ENCODE data around the gene SH3BGRL3.
A peak's percentile ranks its signal among the peaks of the same experiment; 100 is the strongest.

Gene SH3BGRL3

DNA sequence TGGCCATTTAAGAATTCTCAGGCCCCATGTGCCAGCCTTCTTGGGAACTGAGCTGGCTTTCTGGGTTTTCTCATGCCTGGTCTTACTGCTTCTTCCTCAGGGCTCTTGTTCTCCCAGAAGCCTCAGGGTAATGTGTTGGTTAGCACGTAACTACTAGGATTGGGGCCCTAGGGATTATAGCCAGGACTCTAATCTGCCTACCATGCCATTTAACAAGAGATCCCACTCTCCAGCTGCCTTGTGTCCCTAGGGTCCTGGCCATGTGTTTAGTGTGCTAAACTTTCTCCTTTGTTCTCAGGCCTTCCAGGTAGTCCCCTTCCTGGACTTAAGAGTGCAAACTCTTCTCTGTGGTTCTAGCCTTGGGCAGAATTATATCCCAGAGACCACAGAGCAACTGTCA, 2.2 kb upstream of the SH3BGRL3 start:
- Histone ChIP-seq H3K36me3 (ENCODE audit: insufficient read depth, insufficient read length, low read length) (peaks cover 74% of the 10 kb centered on the region), H3K4me1 (ENCODE audit: insufficient read depth, insufficient read length) (peaks cover 34% of the 10 kb centered on the region)

DNA sequence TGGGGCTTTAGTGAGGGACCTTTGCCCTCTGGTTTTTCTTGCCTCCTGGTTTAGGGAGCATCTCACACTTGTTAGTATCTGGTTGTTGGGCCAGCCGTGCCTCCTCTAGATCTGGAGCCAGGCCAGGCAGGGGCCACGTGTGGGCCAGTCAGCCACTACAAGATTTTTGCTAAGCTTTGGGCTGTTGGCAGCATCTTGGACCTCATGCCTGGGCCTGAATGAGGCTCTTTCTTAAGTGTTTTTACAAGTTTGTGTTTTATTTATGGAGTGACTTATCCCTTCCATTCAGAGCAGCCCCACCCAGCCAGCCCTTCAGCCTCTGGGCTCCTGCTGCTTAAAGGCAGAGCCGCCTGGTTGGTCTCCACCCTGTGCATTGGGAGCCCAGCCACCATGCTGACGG, 1.6 kb upstream of the SH3BGRL3 start:
- peaks cover 74% of the 10 kb centered on the region for H3K36me3 ChIP-seq (ENCODE audit: insufficient read depth, insufficient read length, low read length)
- DNase-seq (ENCODE audit: low read depth, low spot score): no peak

More for the DNA sequence above, 2.2 kb upstream of the SH3BGRL3 start:
- TF ChIP-seq ZNF274 (IDR thresholded peaks at IDR 0.05; ENCODE audit: low read depth, low read length) (no peak), YY1 (IDR thresholded peaks at IDR 0.05; ENCODE audit: insufficient read depth, insufficient read length) (no peak), SUZ12 (IDR thresholded peaks at IDR 0.05; ENCODE audit: extremely low read depth, insufficient read depth, insufficient read length) (no peak)
- H3K4me3 ChIP-seq (ENCODE audit: insufficient read length, low read depth): no peak overlapping the region
- no peaks in the 10 kb centered on the region for H3K27me3 ChIP-seq (ENCODE audit: insufficient read depth, insufficient read length)
- no peak overlapping the region for H3K9ac ChIP-seq (ENCODE audit: insufficient read length, low read depth)
- no peak for DNase-seq (ENCODE audit: low read depth, low spot score)
- no peaks in the 10 kb centered on the region for H3K9me3 ChIP-seq (ENCODE audit: insufficient read depth, low read length)

DNA sequence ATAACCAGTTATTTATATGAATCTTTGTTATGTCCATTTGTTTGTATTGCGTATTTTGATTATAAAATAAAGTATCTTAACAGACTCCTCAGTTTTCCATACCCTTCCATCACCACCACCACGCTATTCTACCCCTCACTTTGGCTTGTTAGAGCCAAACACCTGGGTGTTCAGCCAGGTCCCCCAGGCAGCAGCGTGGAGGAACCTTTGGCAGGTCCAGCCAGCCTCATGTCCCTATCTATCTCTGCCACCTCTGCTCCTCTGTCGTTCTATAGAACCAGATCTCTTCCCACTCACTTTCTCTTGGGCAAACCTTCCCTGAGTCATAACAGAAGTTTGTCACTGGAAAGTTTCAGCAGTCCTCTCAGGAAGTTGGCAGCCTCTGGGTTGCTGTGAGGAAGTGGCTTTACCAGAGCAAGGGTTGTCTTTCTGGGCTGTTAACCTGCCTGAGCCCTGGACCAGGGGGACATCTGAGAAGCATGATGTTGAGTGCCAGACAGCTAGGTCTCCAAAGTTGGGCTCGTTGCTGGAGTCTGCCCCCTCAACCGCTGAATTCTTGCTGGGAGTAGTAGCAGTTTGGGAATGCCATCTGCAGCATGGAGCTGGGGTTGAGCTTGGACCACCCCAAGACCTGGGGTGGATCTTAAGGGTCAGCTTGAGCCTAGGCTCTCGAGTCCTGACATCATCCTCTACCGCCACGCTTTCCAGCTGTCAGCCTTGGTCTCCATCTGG, 996 bp upstream of the SH3BGRL3 start:
- Histone ChIP-seq H3K4me3 (ENCODE audit: insufficient read length, low read depth) (peak overlapping the region; percentile 85), H3K9ac (ENCODE audit: insufficient read length, low read depth) (peak overlapping the region; percentile 89), H3K9me3 (ENCODE audit: insufficient read depth, low read length) (no peaks in the 10 kb centered on the region), H3K36me3 (ENCODE audit: insufficient read depth, insufficient read length, low read length) (peaks cover 77% of the 10 kb centered on the region), H3K27me3 (ENCODE audit: insufficient read depth, insufficient read length) (no peaks in the 10 kb centered on the region), H3K4me1 (ENCODE audit: insufficient read depth, insufficient read length) (peaks cover 39% of the 10 kb centered on the region)
- DNase-seq (ENCODE audit: low read depth, low spot score): no peak
- TF ChIP-seq ZNF274 (IDR thresholded peaks at IDR 0.05; ENCODE audit: low read depth, low read length) (no peak), SUZ12 (IDR thresholded peaks at IDR 0.05; ENCODE audit: extremely low read depth, insufficient read depth, insufficient read length) (no peak), YY1 (IDR thresholded peaks at IDR 0.05; ENCODE audit: insufficient read depth, insufficient read length) (no peak)

More for the DNA sequence above, 1.6 kb upstream of the SH3BGRL3 start:
- H3K9me3 ChIP-seq (ENCODE audit: insufficient read depth, low read length): no peaks in the 10 kb centered on the region
- H3K4me1 ChIP-seq (ENCODE audit: insufficient read depth, insufficient read length): peaks cover 39% of the 10 kb centered on the region
- H3K27me3 ChIP-seq (ENCODE audit: insufficient read depth, insufficient read length): no peaks in the 10 kb centered on the region
- TF ChIP-seq ZNF274 (IDR thresholded peaks at IDR 0.05; ENCODE audit: low read depth, low read length): no peak
- TF ChIP-seq SUZ12 (IDR thresholded peaks at IDR 0.05; ENCODE audit: extremely low read depth, insufficient read depth, insufficient read length): no peak
- H3K4me3 ChIP-seq (ENCODE audit: insufficient read length, low read depth): no peak overlapping the region
- H3K9ac ChIP-seq (ENCODE audit: insufficient read length, low read depth): no peak overlapping the region

DNA sequence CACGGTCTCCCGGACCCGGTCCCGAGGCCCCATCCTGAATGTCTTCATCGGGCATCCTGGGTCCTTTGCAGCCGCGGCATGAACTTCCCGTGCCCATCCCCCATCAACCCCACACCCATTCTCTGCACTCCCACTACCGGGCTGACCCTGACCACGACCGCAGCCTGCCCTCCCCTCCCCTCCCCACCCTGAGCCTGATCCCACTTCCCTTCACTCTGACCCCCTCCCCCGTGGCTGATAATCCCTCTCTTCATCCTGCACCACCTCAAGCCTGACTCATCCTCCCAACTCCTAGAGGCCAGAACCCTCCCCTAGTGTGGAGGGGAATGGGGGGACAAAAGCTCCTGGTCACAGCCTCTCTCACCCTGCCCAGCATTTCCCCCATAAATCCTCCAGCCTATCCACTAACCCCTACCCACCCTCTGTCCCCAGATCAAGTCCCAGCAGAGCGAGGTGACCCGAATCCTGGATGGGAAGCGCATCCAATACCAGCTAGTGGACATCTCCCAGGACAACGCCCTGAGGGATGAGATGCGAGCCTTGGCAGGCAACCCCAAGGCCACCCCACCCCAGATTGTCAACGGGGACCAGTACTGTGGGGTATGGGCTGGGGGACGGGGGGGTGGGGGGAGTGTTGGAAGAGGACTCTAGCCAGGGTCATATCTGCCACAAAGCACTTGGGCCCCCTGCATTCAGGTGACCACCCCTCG, 602 bp downstream of the SH3BGRL3 start:
- TF ChIP-seq ZNF274 (IDR thresholded peaks at IDR 0.05; ENCODE audit: low read depth, low read length) (no peak), YY1 (IDR thresholded peaks at IDR 0.05; ENCODE audit: insufficient read depth, insufficient read length) (no peak), SUZ12 (IDR thresholded peaks at IDR 0.05; ENCODE audit: extremely low read depth, insufficient read depth, insufficient read length) (no peak)
- Histone ChIP-seq H3K4me1 (ENCODE audit: insufficient read depth, insufficient read length) (peaks cover 42% of the 10 kb centered on the region), H3K36me3 (ENCODE audit: insufficient read depth, insufficient read length, low read length) (peaks cover 65% of the 10 kb centered on the region), H3K9me3 (ENCODE audit: insufficient read depth, low read length) (no peaks in the 10 kb centered on the region), H3K9ac (ENCODE audit: insufficient read length, low read depth) (peak overlapping the region; percentile 89), H3K27me3 (ENCODE audit: insufficient read depth, insufficient read length) (no peaks in the 10 kb centered on the region), H3K4me3 (ENCODE audit: insufficient read length, low read depth) (peak overlapping the region; percentile 85)
- DNase-seq (ENCODE audit: low read depth, low spot score): no peak

DNA sequence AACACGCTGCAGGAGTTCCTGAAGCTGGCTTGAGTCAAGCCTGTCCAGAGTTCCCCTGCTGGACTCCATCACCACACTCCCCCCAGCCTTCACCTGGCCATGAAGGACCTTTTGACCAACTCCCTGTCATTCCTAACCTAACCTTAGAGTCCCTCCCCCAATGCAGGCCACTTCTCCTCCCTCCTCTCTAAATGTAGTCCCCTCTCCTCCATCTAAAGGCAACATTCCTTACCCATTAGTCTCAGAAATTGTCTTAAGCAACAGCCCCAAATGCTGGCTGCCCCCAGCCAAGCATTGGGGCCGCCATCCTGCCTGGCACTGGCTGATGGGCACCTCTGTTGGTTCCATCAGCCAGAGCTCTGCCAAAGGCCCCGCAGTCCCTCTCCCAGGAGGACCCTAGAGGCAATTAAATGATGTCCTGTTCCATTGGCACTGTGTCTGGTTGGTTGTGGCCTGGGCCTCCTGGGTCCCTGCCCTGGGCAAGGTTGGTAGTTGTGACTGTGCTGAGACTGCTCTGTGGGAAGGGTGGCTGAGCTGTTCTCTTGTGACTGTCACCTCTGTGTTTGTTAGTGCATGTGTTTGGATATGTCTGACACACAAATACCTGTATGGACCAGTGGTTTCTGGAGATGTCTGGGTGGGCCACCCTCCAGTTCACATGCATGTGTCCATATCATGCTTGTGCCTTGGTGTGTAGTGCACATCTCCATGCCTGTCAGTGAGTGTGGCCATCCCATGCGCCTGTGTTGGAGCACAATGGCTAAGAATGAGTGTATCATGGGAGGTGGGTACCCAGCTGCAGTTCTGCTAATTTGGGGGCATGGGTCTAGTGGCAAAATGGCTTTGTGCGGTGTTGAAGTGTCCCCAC, 1.4 kb downstream of the SH3BGRL3 start:
- peaks cover 42% of the 10 kb centered on the region for H3K4me1 ChIP-seq (ENCODE audit: insufficient read depth, insufficient read length)
- H3K9ac ChIP-seq (ENCODE audit: insufficient read length, low read depth): peak overlapping the region; percentile 57
- TF ChIP-seq YY1 (IDR thresholded peaks at IDR 0.05; ENCODE audit: insufficient read depth, insufficient read length): no peak
- TF ChIP-seq SUZ12 (IDR thresholded peaks at IDR 0.05; ENCODE audit: extremely low read depth, insufficient read depth, insufficient read length): no peak
- TF ChIP-seq ZNF274 (IDR thresholded peaks at IDR 0.05; ENCODE audit: low read depth, low read length): no peak
- no peaks in the 10 kb centered on the region for H3K27me3 ChIP-seq (ENCODE audit: insufficient read depth, insufficient read length)
- DNase-seq (ENCODE audit: low read depth, low spot score): no peak
- H3K36me3 ChIP-seq (ENCODE audit: insufficient read depth, insufficient read length, low read length): peaks cover 57% of the 10 kb centered on the region
- H3K9me3 ChIP-seq (ENCODE audit: insufficient read depth, low read length): no peaks in the 10 kb centered on the region
- H3K4me3 ChIP-seq (ENCODE audit: insufficient read length, low read depth): peak overlapping the region; percentile 1

DNA sequence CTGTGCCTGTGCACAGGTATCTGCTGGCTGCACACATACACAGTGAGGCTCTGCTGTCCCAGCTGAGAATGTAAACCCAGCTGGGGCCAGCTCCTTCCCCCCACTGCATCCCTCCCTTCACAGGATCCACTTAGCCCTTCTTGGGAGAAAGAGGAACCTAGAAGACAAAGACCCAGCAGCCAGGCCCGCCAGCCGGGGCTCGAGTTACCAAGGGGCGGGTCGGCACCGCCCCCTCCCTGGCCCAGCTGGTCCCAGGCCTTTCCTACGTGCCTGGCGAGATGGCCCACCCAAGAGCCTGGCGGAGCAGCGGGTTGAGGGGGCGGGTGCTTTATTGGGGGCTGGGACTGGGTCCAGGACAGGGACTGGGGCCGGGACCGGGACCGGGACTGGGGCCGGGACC, 2.1 kb downstream of the SH3BGRL3 start:
- TF ChIP-seq YY1 (IDR thresholded peaks at IDR 0.05; ENCODE audit: insufficient read depth, insufficient read length) (no peak), SUZ12 (IDR thresholded peaks at IDR 0.05; ENCODE audit: extremely low read depth, insufficient read depth, insufficient read length) (no peak), ZNF274 (IDR thresholded peaks at IDR 0.05; ENCODE audit: low read depth, low read length) (no peak)
- Histone ChIP-seq H3K4me1 (ENCODE audit: insufficient read depth, insufficient read length) (peaks cover 39% of the 10 kb centered on the region), H3K36me3 (ENCODE audit: insufficient read depth, insufficient read length, low read length) (peaks cover 50% of the 10 kb centered on the region), H3K4me3 (ENCODE audit: insufficient read length, low read depth) (no peak overlapping the region), H3K9ac (ENCODE audit: insufficient read length, low read depth) (peak overlapping the region; percentile 57), H3K9me3 (ENCODE audit: insufficient read depth, low read length) (no peaks in the 10 kb centered on the region), H3K27me3 (ENCODE audit: insufficient read depth, insufficient read length) (no peaks in the 10 kb centered on the region)
- DNase-seq (ENCODE audit: low read depth, low spot score): peak; percentile 63
